ENCODE measurements around the gene BCAN. TPM values are rescaled to one million over a fixed set of nuclear protein-coding genes. Genes with fewer than 3 reads are reported as not detected.

Gene BCAN
- total RNA-seq, 1 experiment from 2014 or later, result 1.2 TPM

GRCh38 chr1:156689035-156689952 lies 47.4 kb downstream of the BCAN start:
- Mint-ChIP-seq H3K4me1 (peaks cover 52 to 56% of the 10 kb centered on the region in 2 experiments), H3K9me3 (peaks cover 0 to 5% of the 10 kb centered on the region in 2 experiments; a peak in 1 of 5 replicates), H3K36me3 (ENCODE audit: insufficient read depth in 1 of 3, low read depth in 3 of 3) (no peaks in the 10 kb centered on the region), H3K27me3 (ENCODE audit: low read depth) (peaks cover 16% of the 10 kb centered on the region), H3K27ac (peak overlapping the region in 2 of 3 experiments; percentile 46 to 61; a peak in 3 of 7 replicates), H3K4me3 (peak overlapping the region; percentile 43 to 76)
- Histone ChIP-seq H3K23ac (ENCODE audit: insufficient read length, low read depth, low read length) (no peak overlapping the region), H3K79me1 (ENCODE audit: insufficient read depth, low read depth, low read length, poor library complexity, severe bottlenecking) (no peaks in the 10 kb centered on the region), H3K4me2 (ENCODE audit: insufficient read depth, insufficient read length, low read length) (peak overlapping the region; percentile 79), H3K56ac (ENCODE audit: insufficient read length, low read depth, low read length) (no peak overlapping the region), H3K9me3 (ENCODE audit: control insufficient read depth, low read depth, low read length) (no peaks in the 10 kb centered on the region), H2BK12ac (ENCODE audit: insufficient read length, low read depth, low read length) (no peak overlapping the region), H3K14ac (ENCODE audit: insufficient read depth, low read length) (no peak overlapping the region), H3K9ac (ENCODE audit: extremely low read depth, insufficient read length, low read length) (no peak overlapping the region), H3K18ac (ENCODE audit: insufficient read length, low read depth, low read length) (no peak overlapping the region), H2AFZ (ENCODE audit: low read length) (no peak overlapping the region), H3K27ac (ENCODE audit: insufficient read length, low read depth, low read length) (no peak overlapping the region), H2BK5ac (ENCODE audit: insufficient read length, low read length) (no peak overlapping the region), H3K23me2 (ENCODE audit: insufficient read length, low read depth, low read length, poor library complexity, severe bottlenecking) (peaks cover 10% of the 10 kb centered on the region), H2BK20ac (ENCODE audit: low read depth, low read length, poor library complexity, severe bottlenecking) (no peak overlapping the region), H2BK15ac (ENCODE audit: low read depth, low read length) (no peak overlapping the region), H4K91ac (ENCODE audit: insufficient read length, low read depth, low read length) (no peak overlapping the region), H4K8ac (replicated peaks; ENCODE audit: insufficient read length, low read depth, low read length) (no peak overlapping the region), H4K20me1 (ENCODE audit: control insufficient read depth, insufficient read depth, insufficient read length) (no peaks in the 10 kb centered on the region), H3K4ac (ENCODE audit: low read depth, low read length) (no peak overlapping the region), H3K79me2 (ENCODE audit: insufficient read depth, low read length) (no peaks in the 10 kb centered on the region), H3K27me3 (ENCODE audit: insufficient read depth, low read length) (no peaks in the 10 kb centered on the region), H4K5ac (ENCODE audit: insufficient read length, low read depth, low read length) (no peak overlapping the region), H2AK5ac (ENCODE audit: insufficient read length, low read length) (no peak overlapping the region), H3K4me1 (ENCODE audit: insufficient read depth, low read length) (peaks cover 17% of the 10 kb centered on the region; the same call in 1 of the 2 replicates), H2BK120ac (ENCODE audit: low read depth, low read length, poor library complexity, severe bottlenecking) (no peak overlapping the region), H3T11ph (ENCODE audit: low read length) (no peak overlapping the region)
- peak; percentile 81 for TF ChIP-seq CTCF (conservative IDR thresholded peaks at IDR 0.05)
- no CpG with 5 or more reads among the region's 23 CpGs for WGBS (ENCODE audit: extremely low coverage, insufficient read length, low lambda C conversion rate)
- peak; percentile 93 for DNase-seq
